ENCODE measurements around the gene DAW1.

DAW1 gene

DNA sequence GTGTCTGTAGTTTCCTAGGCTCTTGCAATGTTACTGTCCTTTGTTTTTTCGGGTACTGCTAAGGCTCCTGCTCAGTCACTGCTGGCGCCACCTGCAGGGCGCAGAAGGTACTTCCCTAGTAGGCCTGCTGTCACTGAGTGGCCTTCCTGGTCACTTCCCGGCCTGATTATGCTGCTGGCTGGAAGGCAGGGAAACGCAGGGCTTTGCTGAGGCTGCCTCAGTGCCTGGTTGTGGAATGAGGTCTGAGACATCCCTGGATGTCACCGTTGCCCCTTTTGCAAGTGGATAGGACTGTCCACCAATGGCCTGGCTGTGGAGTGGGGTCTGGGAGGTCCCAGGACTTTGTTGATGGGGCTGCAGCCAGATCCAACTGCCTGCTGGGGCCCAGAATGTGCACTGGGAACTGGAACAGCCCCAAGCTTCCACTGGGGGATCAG lies 13.1 kb downstream of the DAW1 start:
- Histone ChIP-seq H3K4me3 (ENCODE audit: low read length) (no peak overlapping the region), H3K36me3 (ENCODE audit: insufficient read depth, low read length) (no peaks in the 10 kb centered on the region), H3K4me1 (ENCODE audit: control insufficient read depth, insufficient read depth, low read length) (peaks cover 28% of the 10 kb centered on the region), H3K9ac (ENCODE audit: low read depth, low read length) (no peak overlapping the region), H3K27me3 (ENCODE audit: control insufficient read depth, insufficient read depth, low read length) (no peaks in the 10 kb centered on the region), H3K4me2 (ENCODE audit: low read length) (no peak overlapping the region), H3K9me3 (replicated peaks; ENCODE audit: low read length) (no peaks in the 10 kb centered on the region)

DNA sequence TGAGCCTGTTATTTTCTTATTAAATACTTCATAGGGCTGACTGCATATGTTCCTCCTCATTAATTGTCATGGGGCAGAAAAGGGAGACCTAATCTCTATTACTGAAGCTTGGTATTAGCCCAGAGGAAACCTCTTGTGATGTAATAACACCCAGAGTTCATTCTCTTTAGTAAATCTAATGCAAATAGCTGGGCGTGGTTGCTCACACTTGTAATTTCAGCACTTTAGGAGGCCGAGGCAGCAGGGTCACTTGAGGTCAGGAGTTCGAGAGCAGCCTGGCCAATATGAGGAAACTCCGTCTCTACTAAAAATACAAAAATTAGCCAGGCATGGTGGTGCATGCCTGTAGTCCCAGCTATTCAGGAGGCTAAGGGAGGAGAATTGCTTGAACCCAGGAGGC lies 14.7 kb downstream of the DAW1 start:
- Histone ChIP-seq H3K36me3 (ENCODE audit: insufficient read depth, low read length) (no peaks in the 10 kb centered on the region), H3K4me1 (ENCODE audit: control insufficient read depth, insufficient read depth, low read length) (peaks cover 15% of the 10 kb centered on the region), H3K4me3 (ENCODE audit: low read length) (no peak overlapping the region), H3K9ac (ENCODE audit: low read depth, low read length) (no peak overlapping the region), H3K4me2 (ENCODE audit: low read length) (no peak overlapping the region), H3K9me3 (replicated peaks; ENCODE audit: low read length) (no peaks in the 10 kb centered on the region), H3K27me3 (ENCODE audit: control insufficient read depth, insufficient read depth, low read length) (no peaks in the 10 kb centered on the region)

DNA sequence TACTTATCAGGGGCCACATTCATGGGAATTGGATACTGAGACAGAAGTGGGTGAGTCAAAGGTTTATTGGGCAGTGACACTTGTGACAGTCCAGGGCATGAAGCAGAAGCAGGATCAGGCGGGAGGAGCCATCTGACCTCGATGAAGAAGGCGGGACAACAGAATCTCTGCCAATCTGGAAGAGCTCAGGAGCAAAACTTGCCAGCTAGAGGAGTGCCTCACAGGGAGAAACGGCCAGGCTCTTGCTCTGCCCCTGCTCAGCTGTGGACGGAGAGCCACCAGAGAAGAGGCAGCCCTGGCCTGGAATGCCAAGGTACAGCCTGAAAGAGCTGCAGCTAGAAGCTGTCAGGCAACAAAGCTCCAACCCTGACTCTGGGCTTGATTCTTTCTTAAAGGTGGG lies 16.9 kb downstream of the DAW1 start:
- Histone ChIP-seq H3K4me3 (ENCODE audit: low read length) (peak overlapping the region; percentile 10), H3K27me3 (ENCODE audit: control insufficient read depth, insufficient read depth, low read length) (no peaks in the 10 kb centered on the region), H3K9ac (ENCODE audit: low read depth, low read length) (no peak overlapping the region)

DNA sequence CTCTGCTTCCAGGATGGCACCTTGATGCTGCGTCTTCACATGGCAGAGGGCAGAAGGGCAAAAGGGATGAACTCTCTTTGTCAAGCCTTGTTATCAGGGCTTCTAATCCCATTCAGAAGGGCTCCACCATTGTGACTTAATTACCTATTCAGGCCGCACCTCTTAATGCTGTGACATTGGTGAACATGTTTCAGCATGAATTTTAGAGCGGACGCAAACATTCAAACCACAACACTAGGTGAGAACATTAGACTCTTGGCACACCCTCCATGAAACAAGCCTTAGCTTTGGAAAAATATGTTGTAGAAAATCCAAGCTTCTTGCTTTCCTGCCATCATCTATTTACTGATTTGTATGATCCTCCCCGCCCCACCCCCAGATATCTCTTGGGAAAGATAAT lies 17.9 kb downstream of the DAW1 start:
- Histone ChIP-seq H3K9me3 (replicated peaks; ENCODE audit: low read length) (no peaks in the 10 kb centered on the region), H3K27me3 (ENCODE audit: control insufficient read depth, insufficient read depth, low read length) (no peaks in the 10 kb centered on the region), H3K9ac (ENCODE audit: low read depth, low read length) (no peak overlapping the region), H3K4me1 (ENCODE audit: control insufficient read depth, insufficient read depth, low read length) (peaks cover 7% of the 10 kb centered on the region), H3K4me3 (ENCODE audit: low read length) (no peak overlapping the region), H3K4me2 (ENCODE audit: low read length) (no peak overlapping the region), H3K36me3 (ENCODE audit: insufficient read depth, low read length) (no peaks in the 10 kb centered on the region)

More for the DNA sequence above, 16.9 kb downstream of the DAW1 start:
- no peaks in the 10 kb centered on the region for H3K36me3 ChIP-seq (ENCODE audit: insufficient read depth, low read length)
- H3K4me2 ChIP-seq (ENCODE audit: low read length): peak overlapping the region; percentile 28
- H3K9me3 ChIP-seq (replicated peaks; ENCODE audit: low read length): no peaks in the 10 kb centered on the region
- H3K4me1 ChIP-seq (ENCODE audit: control insufficient read depth, insufficient read depth, low read length): peaks cover 7% of the 10 kb centered on the region

DNA sequence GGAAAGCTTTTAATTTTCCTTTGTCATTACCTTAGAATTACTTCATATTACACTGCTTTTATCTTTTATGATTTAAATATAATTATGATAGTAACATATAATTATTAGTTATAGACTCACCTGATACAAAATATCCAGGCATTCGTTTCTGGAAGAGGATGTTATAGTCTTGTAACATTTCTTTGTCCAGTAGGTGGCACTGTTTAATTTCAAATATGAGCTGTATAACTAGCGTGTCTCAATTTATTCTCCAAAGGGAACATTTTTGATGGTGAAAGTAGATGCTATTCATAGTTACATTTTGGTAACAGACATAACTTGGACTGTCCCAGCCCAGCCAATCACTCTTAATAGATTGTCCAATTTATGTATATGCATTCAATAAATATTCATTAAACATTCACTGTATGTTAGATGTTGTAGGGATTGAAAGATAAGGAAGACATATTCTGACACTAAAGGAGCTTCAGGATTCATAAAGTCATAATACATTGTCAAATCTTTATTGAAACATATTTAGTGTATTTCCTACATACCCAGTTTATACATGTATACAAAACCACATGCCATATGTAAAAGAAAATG lies 19.2 kb downstream of the DAW1 start:
- Histone ChIP-seq H3K4me2 (ENCODE audit: low read length) (no peak overlapping the region), H3K36me3 (ENCODE audit: insufficient read depth, low read length) (no peaks in the 10 kb centered on the region), H3K9me3 (replicated peaks; ENCODE audit: low read length) (no peaks in the 10 kb centered on the region), H3K4me3 (ENCODE audit: low read length) (no peak overlapping the region), H3K9ac (ENCODE audit: low read depth, low read length) (no peak overlapping the region), H3K27me3 (ENCODE audit: control insufficient read depth, insufficient read depth, low read length) (no peaks in the 10 kb centered on the region), H3K4me1 (ENCODE audit: control insufficient read depth, insufficient read depth, low read length) (peaks cover 7% of the 10 kb centered on the region)

DNA sequence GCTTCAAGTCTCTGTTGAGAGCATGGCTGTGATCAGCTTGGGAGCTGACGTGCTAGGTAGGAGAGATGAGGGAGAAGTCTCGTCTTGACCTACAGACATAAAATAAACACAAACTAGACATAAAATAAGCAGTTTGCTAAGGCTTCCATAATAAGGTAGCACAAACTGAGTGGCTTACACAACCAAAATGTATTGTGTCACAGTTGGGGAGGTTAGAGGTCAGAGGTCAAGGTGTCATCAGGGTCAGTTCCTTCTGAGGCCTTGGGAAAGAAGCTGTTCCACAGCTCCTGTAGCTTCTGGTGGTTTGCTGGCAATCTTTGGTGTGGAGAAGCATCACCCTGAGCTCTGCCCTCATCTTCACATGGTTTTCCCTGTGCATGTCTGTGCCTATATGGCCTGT lies 20.2 kb downstream of the DAW1 start:
- no peaks in the 10 kb centered on the region for H3K27me3 ChIP-seq (ENCODE audit: control insufficient read depth, insufficient read depth, low read length)
- peaks cover 7% of the 10 kb centered on the region for H3K4me1 ChIP-seq (ENCODE audit: control insufficient read depth, insufficient read depth, low read length)
- no peak overlapping the region for H3K4me2 ChIP-seq (ENCODE audit: low read length)
- H3K9ac ChIP-seq (ENCODE audit: low read depth, low read length): no peak overlapping the region
- no peaks in the 10 kb centered on the region for H3K36me3 ChIP-seq (ENCODE audit: insufficient read depth, low read length)
- H3K9me3 ChIP-seq (replicated peaks; ENCODE audit: low read length): no peaks in the 10 kb centered on the region
- H3K4me3 ChIP-seq (ENCODE audit: low read length): no peak overlapping the region

DNA sequence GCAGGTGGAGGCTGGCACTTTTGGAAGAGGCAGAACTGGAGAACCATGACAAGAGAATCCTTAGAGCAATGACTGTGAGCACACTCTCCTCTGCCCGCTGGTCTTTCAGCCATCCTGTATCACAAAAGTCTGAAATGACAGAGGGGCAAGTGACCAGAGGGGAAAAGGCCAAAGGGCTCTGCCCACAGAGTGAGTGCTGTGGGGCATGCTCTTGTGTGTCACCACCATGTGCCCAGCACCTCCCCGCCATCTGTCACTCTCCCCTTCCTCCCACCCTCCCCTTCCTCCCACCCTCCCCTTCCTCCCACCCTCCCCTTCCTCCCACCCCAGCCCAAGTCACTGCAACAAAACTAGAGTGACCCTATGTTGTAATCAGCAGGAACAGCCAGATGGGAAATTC lies 31.9 kb downstream of the DAW1 start:
- Histone ChIP-seq H3K9me3 (replicated peaks; ENCODE audit: low read length) (no peaks in the 10 kb centered on the region), H3K27me3 (ENCODE audit: control insufficient read depth, insufficient read depth, low read length) (no peaks in the 10 kb centered on the region), H3K36me3 (ENCODE audit: insufficient read depth, low read length) (no peaks in the 10 kb centered on the region), H3K4me2 (ENCODE audit: low read length) (no peak overlapping the region), H3K4me1 (ENCODE audit: control insufficient read depth, insufficient read depth, low read length) (peaks cover 4% of the 10 kb centered on the region), H3K9ac (ENCODE audit: low read depth, low read length) (no peak overlapping the region), H3K4me3 (ENCODE audit: low read length) (no peak overlapping the region)

DNA sequence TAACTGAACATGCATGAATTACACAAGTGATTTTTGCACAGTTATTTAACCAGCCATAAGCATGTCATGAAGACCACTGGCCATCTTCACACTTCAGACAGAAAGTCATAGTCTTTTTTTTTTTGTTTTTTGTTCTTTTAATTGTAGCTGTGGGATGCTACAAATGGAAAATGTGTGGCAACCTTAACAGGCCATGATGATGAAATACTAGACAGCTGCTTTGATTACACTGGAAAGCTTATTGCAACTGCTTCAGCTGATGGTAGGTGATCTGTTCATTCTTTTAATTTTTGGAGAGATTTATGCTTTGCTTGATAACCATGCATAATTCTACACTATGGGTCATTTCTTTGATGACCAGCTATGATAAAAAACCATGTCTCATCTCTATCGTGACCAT lies 35.6 kb downstream of the DAW1 start:
- no peaks in the 10 kb centered on the region for H3K27me3 ChIP-seq (ENCODE audit: control insufficient read depth, insufficient read depth, low read length)
- no peak overlapping the region for H3K4me3 ChIP-seq (ENCODE audit: low read length)
- no peak overlapping the region for H3K4me2 ChIP-seq (ENCODE audit: low read length)
- peaks cover 4% of the 10 kb centered on the region for H3K4me1 ChIP-seq (ENCODE audit: control insufficient read depth, insufficient read depth, low read length)
- H3K9me3 ChIP-seq (replicated peaks; ENCODE audit: low read length): no peaks in the 10 kb centered on the region
- no peak overlapping the region for H3K9ac ChIP-seq (ENCODE audit: low read depth, low read length)
- H3K36me3 ChIP-seq (ENCODE audit: insufficient read depth, low read length): no peaks in the 10 kb centered on the region

DNA sequence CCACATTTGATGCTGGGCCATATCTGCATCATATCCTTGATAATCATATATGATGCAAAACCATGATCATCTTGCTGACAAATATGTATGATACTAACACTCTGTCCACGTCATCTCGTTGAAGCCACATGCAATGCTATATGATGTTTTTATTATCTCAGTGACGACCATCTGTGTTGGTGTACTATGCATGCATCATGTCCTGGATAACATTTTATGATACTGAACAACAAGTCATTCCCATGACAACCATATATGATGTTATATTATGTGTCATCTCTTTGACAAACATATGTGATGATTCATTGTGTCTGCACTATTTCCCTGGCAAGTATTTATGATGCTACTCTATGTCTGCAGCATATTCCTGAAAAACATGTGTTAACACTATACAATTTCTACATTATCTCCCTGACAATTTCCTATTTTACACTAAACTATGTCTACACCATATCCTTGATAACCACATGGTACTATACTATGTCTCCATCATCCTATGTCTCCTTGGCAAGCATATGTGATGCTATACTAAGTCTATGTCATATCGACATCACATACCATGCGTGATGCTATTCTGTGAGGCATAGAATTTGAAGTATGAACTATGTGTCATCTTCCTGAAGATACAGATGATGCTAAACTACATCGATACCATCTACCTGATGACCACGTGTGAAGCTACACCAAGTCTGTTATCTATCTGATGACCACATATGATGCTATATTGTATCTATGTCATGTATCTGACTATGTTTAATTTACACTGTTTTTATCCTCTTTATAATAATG lies 37.0 kb downstream of the DAW1 start:
- no peaks in the 10 kb centered on the region for H3K36me3 ChIP-seq (ENCODE audit: insufficient read depth, low read length)
- H3K4me2 ChIP-seq (ENCODE audit: low read length): no peak overlapping the region
- H3K4me3 ChIP-seq (ENCODE audit: low read length): no peak overlapping the region
- H3K4me1 ChIP-seq (ENCODE audit: control insufficient read depth, insufficient read depth, low read length): peaks cover 4% of the 10 kb centered on the region
- no peak overlapping the region for H3K9ac ChIP-seq (ENCODE audit: low read depth, low read length)
- no peaks in the 10 kb centered on the region for H3K9me3 ChIP-seq (replicated peaks; ENCODE audit: low read length)
- no peaks in the 10 kb centered on the region for H3K27me3 ChIP-seq (ENCODE audit: control insufficient read depth, insufficient read depth, low read length)

DNA sequence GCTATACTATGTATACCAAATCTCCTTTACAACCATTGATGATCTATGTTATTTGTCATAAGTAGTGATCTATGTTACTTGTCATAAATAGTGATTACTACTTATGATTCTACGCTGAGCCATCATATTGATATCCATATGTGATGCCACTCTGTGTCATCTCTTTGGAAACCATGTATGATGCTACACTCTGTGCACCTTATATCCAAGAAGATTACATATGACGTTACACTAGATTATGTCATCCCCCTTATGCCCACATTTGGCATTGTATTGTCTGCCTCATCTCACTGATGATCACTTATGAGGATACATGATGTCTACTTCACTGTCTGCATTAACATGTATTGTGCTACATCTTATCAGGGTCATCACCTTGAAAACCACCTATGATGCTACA lies 42.9 kb downstream of the DAW1 start:
- Histone ChIP-seq H3K4me1 (ENCODE audit: control insufficient read depth, insufficient read depth, low read length) (no peaks in the 10 kb centered on the region), H3K4me3 (ENCODE audit: low read length) (no peak overlapping the region), H3K9ac (ENCODE audit: low read depth, low read length) (no peak overlapping the region), H3K4me2 (ENCODE audit: low read length) (no peak overlapping the region), H3K9me3 (replicated peaks; ENCODE audit: low read length) (no peaks in the 10 kb centered on the region), H3K36me3 (ENCODE audit: insufficient read depth, low read length) (no peaks in the 10 kb centered on the region), H3K27me3 (ENCODE audit: control insufficient read depth, insufficient read depth, low read length) (no peaks in the 10 kb centered on the region)

DNA sequence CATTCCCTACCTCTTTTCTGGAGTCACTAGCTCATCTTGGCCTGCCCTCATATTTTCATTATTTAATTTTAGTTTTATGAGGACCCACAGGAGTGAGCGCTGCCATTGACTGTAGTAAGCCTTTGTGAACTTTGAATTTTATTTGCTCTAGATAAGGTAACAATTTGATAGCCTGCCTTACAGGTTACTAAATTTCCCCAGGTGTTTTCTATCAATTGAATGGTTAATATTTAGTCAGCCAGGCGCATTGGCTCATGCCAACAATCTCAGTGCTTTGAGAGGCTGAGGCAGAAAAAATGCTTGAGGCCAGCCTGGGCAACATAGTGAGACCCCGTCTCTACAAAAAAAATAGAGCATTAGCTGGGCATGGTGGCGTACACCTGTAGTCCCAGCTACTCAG lies 50.2 kb downstream of the DAW1 start:
- H3K27me3 ChIP-seq (ENCODE audit: control insufficient read depth, insufficient read depth, low read length): no peaks in the 10 kb centered on the region
- no peaks in the 10 kb centered on the region for H3K9me3 ChIP-seq (replicated peaks; ENCODE audit: low read length)
- H3K4me3 ChIP-seq (ENCODE audit: low read length): no peak overlapping the region
- no peak overlapping the region for H3K9ac ChIP-seq (ENCODE audit: low read depth, low read length)
- H3K4me1 ChIP-seq (ENCODE audit: control insufficient read depth, insufficient read depth, low read length): no peaks in the 10 kb centered on the region
- H3K36me3 ChIP-seq (ENCODE audit: insufficient read depth, low read length): no peaks in the 10 kb centered on the region
- H3K4me2 ChIP-seq (ENCODE audit: low read length): no peak overlapping the region

DNA sequence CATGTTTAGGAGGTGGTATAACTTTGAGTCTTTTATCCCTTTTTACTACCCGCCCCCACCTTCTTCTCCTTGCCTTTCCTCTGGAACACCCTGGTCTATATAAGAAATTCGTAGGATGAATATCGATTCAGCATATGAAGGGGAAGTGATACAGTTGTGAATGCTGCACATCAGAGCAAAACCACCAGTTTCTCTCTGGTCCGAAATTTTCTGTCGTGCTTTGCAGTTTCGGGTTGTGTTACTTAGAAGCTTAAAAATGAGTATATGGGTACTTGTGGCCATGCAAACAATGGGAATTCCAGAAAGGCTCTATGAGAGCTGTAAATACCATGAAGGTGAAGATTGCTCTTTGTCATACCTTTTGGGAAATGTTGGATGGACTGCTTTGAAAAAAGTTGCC lies 60.6 kb downstream of the DAW1 start:
- no peak overlapping the region for H3K4me3 ChIP-seq (ENCODE audit: low read length)
- no peaks in the 10 kb centered on the region for H3K36me3 ChIP-seq (ENCODE audit: insufficient read depth, low read length)
- H3K4me1 ChIP-seq (ENCODE audit: control insufficient read depth, insufficient read depth, low read length): no peaks in the 10 kb centered on the region
- no peak overlapping the region for H3K9ac ChIP-seq (ENCODE audit: low read depth, low read length)
- H3K9me3 ChIP-seq (replicated peaks; ENCODE audit: low read length): no peaks in the 10 kb centered on the region
- no peaks in the 10 kb centered on the region for H3K27me3 ChIP-seq (ENCODE audit: control insufficient read depth, insufficient read depth, low read length)
- H3K4me2 ChIP-seq (ENCODE audit: low read length): no peak overlapping the region
